GM21390 (cell line): ENCODE data around the gene CACNB4.
"Not testable (repeated sequence)": the region's sequence is repeated elsewhere in the genome, so short reads cannot be mapped to it uniquely, and the experiment has no call there.

Experiments used
- ATAC-seq: cut with Tn5 transposase; IDR thresholded peaks from one replicate; pipeline ENCODE4 v1.9.1; 2021; ENCODE audit not compliant: unreplicated experiment

The CACNB4 gene

GRCh38 chr2:152024477-152024876 is 74.4 kb downstream of the CACNB4 start:
- no peak for ATAC-seq

DNA sequence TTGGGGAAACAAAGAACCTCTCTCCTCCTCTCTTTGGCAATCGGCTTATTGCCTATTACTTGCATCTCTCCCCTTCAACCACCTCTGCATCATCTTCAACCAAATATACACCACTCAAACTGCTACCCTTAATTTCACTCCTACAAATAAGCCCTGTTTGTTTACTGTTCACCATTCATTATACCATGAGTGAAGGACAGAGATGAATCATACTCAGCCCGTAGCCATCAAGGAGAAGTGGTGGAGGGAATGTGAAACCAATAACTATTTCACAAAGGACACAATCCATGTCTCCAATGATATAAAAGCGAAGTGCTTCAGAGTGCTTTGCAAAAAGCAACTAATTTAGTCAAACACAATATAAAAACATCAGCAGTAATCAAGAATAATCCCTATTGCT is 76.8 kb downstream of the CACNB4 start:
- ATAC-seq, result no peak

DNA sequence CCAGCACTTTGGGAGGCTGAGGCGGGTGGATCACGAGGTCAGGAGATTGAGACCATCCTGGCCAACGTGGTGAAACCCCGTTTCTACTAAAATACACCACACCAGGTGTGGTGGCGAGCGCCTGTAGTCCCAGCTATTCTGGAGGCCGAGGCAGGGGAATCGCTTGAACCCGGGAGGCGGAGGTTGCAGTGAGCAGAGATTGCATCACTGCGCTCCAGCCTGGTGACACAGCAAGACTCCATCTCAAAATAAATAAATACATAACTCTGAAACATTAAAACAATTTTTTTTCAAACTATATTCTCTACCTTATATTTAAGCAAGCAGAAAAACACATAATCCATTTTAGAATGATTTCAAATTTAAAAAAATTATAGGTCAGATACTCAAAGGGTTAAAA is 77.8 kb downstream of the CACNB4 start:
- ATAC-seq, result not testable (repeated sequence)

DNA sequence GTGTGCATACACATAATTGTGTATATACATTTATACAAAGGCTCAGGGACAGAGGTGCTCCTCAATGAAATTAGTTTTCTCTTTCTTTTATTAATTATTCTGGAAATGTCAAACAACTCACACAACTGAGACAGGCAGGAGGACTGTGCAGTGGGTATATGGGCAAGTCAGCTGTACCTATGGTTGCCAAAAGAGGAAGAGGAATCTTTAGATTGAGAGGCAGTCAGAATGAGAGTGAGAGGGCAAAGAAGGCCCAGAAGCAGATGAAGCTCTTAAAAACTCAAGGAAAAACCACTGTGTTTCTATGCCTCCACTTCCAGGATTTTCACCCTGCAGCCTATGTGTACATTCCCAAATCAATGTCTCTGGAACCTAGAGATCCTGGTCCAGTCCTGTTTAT is 79.1 kb downstream of the CACNB4 start:
- ATAC-seq, result no peak

GRCh38 chr2:152016181-152017120 is 82.4 kb downstream of the CACNB4 start:
- no peak for ATAC-seq

DNA sequence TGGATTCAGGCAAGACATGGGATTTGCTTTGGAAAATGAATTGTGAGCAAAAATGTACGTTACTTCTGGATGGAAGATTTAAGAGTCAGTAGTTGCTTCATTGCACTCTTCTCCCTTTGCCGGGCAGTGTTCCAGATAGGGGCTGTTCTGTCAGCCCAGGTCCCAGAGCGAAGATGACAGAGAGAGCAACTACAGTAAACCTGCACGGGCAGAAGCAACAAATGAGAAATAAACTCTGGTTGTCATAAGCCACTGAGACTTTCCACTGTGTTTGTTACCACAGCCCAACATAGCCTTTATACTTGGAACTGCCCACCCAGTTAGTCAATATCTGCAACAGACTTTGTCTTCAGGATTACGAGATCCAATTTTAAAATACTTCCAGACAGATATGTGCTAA is 83.3 kb downstream of the CACNB4 start:
- no peak for ATAC-seq

DNA sequence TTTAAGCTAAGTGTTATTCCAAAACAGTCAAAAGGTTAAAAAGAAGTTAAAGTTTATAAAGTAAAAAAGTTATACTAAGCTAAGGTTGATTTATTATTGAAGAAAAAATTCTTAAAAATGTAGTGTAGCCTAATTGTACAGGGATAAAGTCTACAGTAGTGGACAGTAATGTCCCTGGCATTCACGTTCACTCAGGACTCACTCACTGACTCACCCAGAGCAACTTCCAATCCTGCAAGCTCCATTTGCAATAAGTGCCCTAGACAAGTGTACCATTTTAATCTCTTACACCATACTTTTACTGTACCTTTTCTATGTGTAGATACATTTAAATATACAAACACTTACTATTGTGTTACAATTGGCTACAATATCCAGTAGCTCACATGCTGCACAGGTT is 86.1 kb downstream of the CACNB4 start:
- no peak for ATAC-seq

DNA sequence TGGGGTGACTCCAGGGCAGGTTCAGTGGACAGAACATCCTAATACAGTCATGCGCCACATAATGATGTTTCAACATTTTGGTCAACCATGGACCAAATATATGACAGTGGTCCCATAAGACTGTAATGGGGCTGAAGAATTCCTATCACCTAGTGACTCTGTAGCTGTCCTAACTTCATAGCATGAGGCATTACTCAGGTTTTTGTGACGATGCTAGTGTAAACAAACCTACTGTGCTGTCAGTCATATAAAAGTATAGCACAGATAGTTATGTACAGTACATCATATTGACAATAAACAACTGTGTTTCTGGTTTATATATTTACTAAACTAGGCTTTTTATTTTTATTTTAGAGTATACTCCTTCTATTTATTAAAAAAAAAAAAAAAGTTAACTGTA is 87.1 kb downstream of the CACNB4 start:
- ATAC-seq, result no peak

- no peak for ATAC-seq
Observed at GRCh38 chr2:152005607-152006006, 93.2 kb downstream of the CACNB4 start.

GRCh38 chr2:152003283-152003682 is 95.6 kb downstream of the CACNB4 start:
- ATAC-seq, result not testable (repeated sequence)

- peak; percentile 81 for ATAC-seq
Observed at GRCh38 chr2:151999053-151999452, 99.8 kb downstream of the CACNB4 start.

DNA sequence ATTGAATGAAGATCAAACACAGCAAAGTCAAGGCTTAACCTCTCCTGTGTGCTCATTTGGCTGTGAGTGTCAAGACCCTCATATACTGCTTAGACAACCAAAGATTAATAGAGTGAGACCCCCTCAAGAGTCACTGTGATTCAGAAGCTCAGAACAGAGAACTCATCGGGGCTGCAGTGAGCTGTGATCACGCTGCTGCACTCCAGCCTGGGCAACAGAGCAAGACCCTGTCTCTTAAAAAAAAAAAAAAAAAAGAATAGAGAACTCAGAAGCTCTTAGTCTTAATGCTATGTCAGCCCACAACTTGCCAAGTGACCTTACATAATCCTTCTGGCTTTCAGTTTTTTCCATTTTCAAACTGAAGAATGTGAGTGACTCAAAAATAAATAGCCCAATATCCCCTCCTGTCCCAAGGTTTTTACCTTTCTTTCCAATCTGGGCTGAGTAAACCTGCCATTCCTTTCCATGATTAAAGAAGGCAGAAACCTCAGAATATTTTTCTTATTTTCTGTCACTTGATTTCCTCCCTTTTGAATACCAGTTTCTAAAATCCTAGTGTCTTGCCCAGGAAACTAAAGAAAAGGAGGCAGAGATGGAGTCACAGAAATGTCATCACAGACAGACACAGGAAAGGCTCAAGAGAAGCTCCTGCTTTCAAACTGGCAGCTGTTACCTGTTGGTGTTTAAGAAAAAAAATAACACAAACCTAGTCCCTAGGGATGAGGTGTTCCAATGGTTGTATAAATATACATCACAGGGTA is 102.4 kb downstream of the CACNB4 start:
- ATAC-seq, result no peak

DNA sequence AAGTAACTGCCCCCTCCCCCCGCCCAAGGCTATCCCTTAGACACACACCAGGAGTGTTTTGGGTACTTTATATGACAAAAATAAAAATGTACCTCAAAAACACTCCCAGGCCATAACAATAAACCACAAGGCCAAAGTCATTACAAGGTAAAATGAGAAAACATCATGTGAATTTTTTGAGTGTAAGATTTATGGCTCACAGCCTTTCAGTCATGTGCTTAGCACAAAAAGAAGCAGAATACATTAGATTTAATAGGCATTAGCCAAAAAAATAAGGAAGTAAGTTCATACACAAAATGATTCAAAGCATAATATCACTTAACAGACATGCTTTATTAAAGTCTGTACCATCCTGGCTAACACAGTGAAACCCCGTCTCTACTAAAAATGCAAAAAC is 103.7 kb downstream of the CACNB4 start:
- no peak for ATAC-seq

DNA sequence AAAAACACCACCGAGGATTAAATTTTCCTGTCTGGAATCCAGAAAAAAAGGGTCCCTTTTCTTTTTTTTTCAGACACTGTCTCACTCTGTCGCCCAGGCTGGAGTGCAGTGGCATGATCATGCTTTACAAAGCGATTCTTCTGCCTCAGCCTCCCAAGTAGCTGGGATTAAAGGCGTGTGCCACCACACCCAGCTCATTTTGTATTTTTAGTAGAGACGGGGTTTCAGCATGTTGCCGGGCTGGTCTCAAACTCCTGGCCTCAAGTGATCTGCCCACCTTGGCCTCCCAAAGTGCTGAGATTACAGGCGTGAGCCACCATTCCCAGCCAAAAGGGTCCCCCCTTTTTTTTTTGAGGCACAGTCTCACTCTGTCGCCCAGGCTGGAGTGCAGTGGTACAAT is 104.7 kb downstream of the CACNB4 start:
- ATAC-seq, result not testable (repeated sequence)

GRCh38 chr2:151991010-151991409 is 107.8 kb downstream of the CACNB4 start:
- no peak for ATAC-seq

DNA sequence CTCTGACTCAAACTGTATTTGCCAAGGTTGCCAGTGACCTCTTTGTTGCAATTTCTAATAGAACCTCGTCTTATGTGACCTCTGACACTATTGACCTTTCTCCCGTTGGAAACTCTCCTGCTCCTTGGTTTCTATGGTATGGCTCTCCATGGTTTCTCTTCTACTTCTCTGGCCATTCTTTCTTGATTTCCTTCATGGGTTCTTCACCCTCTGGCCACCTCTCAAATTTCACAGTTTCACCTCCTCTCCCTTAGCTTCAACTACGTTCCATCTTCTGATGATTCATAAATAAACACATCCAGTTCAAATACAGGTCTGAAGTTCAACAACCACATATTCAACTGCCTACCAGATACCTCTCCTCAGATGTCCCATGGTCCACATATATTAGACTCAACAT is 109.5 kb downstream of the CACNB4 start:
- no peak for ATAC-seq

GRCh38 chr2:151987484-151987883 is 111.4 kb downstream of the CACNB4 start:
- no peak for ATAC-seq

DNA sequence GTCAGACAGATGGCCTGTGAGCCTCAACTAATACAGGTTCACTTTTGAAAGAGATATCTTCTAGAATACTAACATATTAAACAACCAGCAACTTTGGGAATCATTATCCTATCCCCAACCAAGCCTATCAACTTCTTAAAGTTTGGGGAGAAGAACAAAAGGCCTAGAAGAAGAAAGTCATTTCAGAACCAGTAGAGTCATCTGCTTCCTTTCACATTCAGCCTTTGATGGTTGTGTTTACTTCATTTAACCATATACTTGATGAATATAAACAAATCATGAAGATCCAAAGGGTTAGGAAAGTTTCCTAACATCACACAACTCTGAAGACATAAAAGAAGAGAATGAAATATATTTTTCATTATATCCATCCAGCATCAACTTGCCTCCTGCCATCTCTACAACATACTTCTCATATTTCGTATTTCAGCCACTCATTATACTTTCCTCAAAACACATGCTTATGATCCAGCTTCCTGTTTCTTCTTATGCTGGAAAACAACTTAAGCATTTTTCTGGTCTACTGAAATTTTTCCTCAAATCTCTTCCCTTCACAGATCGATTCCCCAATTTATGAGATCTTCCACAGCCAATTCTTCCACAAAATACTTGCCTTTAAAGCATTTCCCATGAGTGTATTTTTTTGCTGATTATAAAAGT is 114.3 kb downstream of the CACNB4 start:
- ATAC-seq, result no peak

GRCh38 chr2:151983221-151983620 is 115.6 kb downstream of the CACNB4 start:
- ATAC-seq, result no peak

GRCh38 chr2:151981886-151982285 is 117.0 kb downstream of the CACNB4 start:
- ATAC-seq, result no peak

GRCh38 chr2:151979694-151980093 is 119.2 kb downstream of the CACNB4 start:
- no peak for ATAC-seq

DNA sequence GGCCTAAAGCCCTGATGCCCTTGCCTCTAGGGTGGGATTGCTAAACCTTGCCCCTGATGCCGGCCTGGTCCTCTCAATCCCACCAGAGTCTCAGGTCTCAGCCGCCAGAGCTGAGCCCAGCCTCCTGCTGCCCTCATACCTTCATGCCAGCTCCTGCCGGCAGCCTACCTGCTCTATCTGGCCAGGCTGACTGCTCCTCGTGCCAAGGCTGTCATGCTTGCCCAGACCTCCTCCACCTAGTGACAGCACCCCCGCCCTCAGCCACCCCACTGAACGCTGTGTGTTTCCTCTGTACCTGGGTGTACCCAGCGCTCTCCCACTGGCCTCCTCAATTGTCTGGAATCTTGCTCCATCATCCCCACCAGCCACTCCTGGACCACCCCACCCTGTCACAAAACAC is 120.1 kb downstream of the CACNB4 start:
- no peak for ATAC-seq
